Stimulated activated CD4-positive, alpha-beta T cell treated with anti-CD3 and anti-CD28 coated beads, Interleukin-4, amount 100 ng/mL, for 4 hours (primary cell): Measurements from ENCODE around the gene PAK6.
A peak's percentile ranks its signal among the peaks of the same experiment; 100 is the strongest.

ENCODE experiments used
- DNase-seq, 2 experiments: peaks; one replicate each; pipeline ENCODE4 v3.0.0-alpha.2; 2020

Gene PAK6

GRCh38 chr15:40278026-40278425 lies 39.2 kb downstream of the PAK6 start:
- no peak for DNase-seq

- DNase-seq, result peak; percentile 42 to 76
Measured at GRCh38 chr15:40279437-40280141, 40.7 kb downstream of the PAK6 start.

DNA sequence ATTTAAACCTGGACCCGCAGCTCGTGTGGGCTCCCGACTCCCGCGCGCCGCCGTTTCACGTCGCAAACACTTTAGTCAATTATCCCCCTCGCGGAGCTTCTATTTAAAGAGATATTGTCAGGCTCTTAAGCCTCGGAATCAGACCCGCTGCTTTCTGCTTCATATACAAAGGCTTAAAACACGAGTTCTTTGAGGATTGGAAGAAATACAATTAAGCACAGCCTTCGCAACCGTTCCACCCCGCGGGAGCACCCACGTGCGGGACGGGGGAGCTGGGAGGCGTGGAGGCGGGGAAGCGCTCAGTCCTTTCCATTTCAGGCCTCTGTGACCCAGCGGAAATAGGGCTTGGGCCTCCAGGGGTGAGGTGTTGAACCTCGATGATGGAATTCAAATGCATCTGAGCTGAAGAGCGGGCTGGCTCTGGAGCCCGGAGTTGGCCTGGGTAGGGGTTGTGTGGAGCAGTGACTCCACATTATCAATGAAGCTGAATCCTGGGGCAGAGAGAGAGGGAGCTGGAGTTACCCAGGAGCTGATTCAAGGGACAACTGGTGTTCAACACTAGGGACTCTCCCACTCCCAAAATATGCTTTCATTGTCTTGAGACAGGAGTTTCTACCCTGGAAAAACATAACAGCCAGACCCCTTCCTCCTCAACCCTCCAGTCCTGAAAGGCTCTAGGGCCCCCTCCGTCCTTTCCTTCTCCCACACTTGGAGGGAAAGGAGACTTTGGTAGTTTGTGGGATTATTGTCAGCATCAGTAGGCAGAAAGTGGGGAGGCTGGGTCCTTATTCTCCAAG lies 41.6 kb downstream of the PAK6 start:
- DNase-seq, result no peak

DNA sequence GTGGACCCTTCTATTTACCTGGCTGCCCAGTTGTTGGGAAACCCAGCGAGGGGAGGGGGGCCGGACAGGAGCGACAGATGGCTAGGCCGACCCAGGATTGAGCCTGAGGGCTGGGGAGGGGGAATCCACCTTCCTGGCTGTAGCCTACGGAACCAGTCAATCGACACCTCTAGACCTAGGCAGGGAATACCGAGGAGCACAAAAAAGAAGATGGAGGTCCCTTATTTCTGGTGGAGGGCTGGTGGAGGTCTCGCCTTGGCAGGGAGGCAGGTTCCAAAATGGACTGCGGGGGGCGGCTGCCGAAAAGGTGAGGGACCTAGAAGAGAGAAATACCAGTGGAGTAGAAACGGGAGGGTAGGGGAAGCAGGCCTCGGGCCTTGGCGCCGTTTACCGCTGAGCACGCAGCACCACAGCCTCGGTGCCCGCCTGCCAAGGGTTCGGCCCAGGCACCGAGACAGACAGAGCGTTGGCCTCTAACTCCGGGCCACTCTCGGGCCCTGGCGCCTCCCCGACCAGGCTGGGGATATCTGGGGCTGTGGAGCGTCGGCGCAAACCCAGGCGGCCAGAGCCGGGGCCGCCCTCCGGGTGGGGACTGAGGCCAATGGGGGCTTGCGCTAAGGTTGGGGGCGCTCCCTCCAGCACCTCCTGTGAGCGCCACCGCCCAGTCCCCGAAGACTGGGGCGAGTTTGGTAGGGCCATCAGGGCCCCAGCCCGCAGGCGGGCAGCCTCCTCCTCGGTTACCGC lies 42.4 kb downstream of the PAK6 start:
- DNase-seq, result no peak

DNA sequence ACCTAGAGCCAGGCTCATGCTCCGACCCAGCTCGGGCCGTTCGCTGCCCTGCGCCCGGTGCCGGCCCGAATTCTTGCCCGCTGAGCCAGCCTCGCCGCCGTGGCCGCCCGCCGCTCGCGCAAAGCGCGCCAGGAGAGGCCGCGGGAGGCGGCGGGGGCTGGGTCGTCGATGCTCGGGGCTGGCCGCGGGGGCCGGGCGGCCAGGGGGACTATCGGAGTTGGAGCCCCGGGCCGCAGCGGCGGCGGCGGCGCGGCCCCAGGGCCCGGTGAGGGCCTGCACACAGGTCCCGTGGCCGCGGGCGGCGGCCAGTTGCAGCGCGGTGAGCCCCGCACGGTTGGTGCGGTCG lies 42.9 kb downstream of the PAK6 start:
- no peak for DNase-seq

DNA sequence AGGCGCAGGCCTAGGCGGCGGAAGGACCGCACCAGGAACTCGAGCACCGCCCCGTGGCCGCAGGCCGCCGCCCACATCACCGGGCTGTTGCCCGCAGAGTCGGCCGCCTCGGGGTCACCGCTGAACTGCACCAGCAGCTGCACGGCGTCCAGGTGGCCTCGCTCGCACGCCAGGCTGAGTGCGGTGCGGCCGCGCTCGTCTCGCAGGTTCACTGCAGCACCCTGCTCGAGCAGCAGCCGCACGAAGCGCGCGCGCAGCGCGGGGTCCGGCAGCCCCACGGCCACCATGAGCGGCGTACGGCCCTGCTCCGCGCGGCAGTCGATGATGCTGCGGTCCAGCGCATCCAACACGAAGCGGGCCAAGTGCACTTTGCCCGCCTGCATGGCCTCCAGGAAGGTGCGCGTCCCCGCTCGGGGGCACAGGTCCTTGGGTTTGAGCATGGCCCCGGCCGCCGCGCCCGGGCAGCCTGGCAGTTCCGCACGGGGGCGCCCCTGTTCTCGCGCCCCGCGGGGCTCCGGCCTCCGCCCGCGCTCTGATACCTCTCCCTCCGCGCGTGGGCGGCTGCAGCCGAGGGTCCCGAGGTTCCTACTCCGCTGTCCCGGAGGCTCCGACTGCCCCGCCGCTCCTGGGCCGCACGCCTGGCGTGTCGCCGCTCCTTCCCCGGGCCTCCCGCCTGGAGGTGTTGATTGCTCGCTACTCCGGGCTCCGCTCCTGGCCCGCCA lies 43.4 kb downstream of the PAK6 start:
- peak in 1 of 2 experiments; percentile 43 for DNase-seq

DNA sequence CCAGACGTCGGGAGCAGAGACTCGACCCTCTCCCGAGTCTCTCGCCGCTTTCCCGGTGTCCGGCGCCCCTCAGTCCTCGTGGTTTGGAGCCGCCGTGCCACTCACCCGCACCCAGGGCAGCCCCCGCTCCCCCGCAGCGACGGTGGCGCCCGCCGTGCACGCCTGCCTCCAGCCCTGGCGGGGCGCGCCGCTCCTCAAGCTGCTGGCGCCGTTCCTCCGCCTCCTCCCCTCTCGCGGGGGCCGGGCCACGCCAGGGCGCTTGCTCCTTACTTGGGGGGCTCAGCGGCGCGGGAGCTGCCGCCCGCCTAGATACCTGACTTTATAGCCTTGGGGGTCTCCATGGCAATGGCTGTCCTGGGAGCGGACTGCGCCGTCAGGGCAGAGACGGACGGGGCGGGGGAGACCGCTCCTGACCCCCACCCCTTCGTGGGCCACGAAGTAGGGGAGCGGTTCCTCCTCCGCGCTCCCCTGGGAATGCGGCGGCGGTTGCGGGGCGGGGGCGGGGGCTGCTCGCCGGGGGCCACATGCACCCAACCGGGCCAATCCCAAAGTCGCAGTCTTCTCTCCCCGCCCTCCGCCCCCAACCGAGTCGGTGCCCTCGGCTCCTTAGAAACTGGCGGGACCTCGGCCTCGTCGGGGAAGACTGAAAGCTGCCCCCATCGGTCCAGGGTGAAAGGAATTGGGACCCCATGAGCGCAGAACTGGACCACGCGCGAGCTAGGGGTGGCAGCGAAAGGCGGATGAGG lies 44.2 kb downstream of the PAK6 start, which contains the start of gene ANKRD63:
ANKRD63 (minus strand) TSS at position 196 of the 746 bp plus-strand sequence. CDS start 478 bp downstream, outside the sequence.
- DNase-seq, result peak; percentile 32 to 43

DNA sequence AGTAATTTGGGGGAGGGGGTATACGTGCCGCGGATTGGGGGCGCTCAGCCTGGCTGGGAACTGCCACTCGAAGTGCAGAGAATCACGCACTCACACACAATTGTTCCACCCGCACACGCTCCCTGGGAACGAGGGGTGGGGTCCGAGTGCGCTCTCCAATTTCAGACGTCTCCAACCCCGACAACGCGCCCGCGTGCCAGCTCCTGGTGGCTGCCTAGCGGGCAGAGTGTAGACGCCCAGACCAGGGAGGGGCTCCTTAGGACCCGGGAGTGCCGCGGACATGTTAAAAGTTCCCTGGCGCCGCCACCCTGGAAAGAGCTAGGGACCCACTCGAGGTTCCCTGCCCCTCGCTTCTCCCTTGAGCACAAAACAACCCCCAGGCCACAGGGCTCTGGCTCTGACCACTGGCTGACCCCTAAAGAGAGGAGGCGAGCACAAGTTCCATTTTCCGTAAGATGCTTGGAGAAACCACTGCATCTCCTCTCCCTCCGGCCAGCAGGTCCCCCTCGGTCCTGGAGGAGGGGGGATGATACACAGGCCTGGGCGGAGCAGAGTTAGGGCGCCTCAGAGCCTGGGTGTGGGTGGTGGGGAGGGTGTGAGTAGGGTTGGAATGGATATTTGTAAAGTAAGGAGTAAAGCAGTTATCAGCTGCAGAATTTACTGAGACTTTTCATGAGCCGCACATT lies 44.9 kb downstream of the PAK6 start:
- no peak for DNase-seq

DNA sequence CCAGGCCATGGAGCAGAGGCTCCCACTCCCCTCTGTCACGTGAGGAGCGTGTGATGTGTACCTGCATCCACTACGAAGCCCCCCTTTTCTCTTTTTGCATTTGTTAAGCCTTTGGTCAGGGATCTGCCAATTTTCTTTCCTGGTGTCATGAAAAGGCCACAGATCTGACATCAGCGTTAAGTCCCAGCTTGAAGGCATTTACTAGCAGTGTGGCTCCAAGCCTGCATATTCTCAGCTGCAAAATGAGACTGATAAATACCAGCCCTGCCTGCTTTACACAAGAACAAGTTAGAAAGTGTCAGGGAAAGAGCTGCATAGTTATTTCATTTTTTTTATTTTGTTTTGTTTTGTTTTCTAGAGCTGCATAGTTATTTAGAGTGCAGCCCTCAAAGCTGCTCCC lies 46.3 kb downstream of the PAK6 start:
- DNase-seq, result no peak

DNA sequence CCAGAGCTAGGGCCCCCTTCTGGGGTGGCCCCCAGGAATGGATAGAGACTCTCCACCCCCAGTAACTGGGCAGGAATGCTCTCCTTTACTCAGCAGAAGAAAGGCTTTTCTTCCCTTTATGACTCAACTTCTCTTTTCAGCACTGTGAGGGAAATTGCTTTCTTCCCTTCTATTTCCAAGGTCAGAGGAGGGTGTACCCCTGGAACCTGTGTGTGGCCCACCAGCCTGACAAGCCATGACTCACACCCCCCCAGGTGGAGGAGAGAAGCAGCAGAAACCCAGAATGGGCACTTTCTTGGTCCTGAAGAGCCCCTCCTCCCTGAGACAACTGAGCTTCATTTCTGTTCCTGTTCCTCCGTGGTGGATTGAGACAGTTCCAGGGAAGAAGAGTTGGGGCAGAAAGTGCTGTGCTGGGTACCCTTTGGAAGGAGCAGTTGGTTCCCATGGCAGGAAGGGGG lies 46.7 kb downstream of the PAK6 start:
- DNase-seq, result no peak

GRCh38 chr15:40286061-40286532 lies 47.2 kb downstream of the PAK6 start:
- DNase-seq, result no peak

DNA sequence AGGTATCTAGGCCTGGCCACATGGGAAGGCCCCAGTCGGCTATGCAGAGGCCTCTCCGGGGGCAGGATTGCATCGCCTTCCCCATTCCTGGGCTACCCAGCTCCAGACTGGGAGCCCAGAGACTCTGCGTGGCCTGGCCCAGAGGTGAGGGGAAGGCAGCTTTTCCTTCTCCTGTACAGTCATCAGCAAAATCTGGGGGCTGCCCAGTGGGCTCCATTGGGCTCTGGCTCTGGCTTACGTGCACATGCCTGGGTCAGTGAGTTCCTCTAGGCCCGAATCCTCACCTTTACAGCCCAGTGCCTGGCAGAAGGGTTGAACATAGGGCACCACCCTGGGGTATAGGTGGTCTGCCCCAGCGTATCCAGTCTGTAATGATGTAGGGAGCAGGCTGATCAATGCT lies 47.9 kb downstream of the PAK6 start:
- no peak for DNase-seq

DNA sequence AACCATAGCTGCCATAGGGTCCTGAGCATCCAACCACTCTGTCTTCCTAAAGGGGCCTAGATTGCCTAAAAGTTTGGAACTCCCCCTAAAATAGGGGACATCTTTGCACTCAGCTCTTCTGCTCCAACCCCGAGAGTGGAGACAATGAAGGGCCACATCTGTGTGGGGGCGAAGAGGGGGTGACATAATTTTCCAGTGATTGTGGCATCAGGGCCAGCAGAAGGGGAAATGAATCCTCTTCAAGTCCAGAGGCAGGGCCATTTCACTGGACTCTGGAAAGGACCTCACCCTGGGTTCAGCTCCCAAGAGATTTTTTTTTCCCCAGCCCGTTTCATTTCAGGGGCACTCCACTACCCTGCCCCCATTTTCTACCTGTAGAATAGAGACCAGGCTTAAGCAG lies 48.6 kb downstream of the PAK6 start:
- no peak for DNase-seq

- no peak for DNase-seq
Measured at GRCh38 chr15:40287968-40288367, 49.1 kb downstream of the PAK6 start.

DNA sequence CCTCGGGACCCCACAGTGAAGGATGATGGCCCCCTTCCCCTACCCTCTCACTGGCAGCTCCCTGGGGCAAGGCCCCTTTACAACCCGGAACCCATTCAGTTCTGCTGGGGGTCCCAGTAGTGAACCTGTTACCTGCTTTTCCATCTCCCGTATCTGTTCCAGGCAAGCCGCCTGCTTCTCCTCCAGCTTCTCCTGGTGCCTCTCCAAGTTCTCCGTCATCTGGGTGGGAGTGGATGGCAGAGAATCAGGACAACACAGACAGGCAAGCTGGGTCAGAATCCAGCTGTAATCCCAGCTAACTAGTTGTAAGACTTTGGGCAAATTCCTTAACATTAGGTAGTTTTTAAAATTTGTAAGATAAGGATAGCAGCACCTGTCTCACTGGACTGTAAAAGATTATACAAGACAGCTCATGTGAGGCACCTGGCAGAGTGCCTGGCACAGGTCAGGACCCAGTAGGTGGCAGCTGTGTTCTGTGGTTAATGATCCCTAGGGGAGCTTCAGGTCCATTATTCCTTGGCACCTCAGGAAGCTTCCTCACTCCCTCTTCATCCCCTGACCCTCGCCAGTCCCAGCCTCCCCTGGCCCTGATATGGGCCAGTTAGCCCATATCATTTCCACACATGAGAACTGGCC lies 50.4 kb downstream of the PAK6 start:
- no peak for DNase-seq

- DNase-seq, result no peak
Measured at GRCh38 chr15:40290545-40290917, 51.7 kb downstream of the PAK6 start.

DNA sequence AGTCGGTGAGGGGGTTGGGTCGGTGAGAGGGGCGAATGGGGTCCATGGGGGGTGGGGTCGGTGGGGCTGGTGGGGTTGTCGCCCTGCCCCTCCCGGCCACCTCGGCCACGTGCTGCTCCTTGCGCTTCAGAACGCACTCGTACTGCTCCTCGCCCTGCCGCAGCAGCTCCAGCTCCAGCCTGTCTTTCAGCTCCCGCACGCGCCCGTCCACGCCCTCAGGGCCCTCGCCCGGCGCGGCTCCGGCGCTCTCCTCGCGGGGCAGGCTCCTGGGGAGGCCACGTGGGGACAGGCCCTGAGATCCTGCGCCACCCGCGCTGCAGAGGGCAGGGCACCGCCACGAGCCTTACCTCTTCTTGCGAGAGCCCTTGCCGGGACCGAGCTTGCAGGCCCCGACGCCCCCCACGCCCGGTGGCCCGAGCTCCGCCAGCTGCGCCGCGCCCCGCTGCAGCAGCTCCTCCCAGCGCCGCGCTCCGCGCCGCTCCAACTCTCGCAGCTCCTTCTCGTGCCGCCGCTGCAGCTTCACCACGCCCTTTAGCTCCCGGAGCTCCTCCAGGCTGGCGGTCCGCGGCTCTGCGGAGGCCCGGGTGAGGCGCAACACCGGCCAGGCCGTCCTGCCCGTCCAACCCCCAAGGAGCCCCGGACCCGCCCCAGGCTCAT lies 52.2 kb downstream of the PAK6 start:
- no peak for DNase-seq

GRCh38 chr15:40292246-40292645 lies 53.4 kb downstream of the PAK6 start:
- no peak for DNase-seq

DNA sequence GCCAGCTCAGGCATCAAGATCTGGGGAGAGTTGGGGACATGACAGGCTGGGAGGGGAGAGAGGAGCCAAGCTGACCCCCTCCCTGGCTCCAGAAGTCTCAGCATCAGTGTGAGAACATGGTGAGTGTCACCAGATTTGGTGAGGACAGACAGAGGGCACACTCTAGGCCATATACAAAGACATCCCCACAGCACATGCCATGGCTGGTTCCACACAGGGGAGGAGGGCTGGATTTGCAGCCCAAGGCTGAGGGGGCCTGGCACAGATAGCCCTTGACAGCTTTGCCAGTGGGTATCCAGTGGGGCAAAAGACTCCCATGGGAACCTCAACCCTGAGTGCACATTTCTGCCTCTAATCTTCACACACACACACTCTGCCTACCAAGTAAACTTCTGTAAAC lies 54.1 kb downstream of the PAK6 start:
- DNase-seq, result no peak
